Natural killer cell (primary cell): ENCODE results near the gene SLC16A6. TPM values are rescaled to one million over a fixed set of nuclear protein-coding genes. Genes with fewer than 3 reads are reported as not detected.

Source experiments
- ATAC-seq, 3 donors: fragments of 150-1000 bp in 2 of 3; fragments of 200-7000 bp in 1 of 3; cut with Tn5 transposase; 1 replicate in 1 of 3; 2 replicates in 2 of 3; pipeline ENCODE4 v1.10.0; 2021; ENCODE audit warnings: mild to moderate bottlenecking in 2 of 3, moderate library complexity in 2 of 3
- DNase-seq, 2 donors: peaks; one replicate each; pipeline versions ENCODE4 v3.0.0 to v3.0.0-alpha.2; 2013 to 2021; ENCODE audit warnings: mixed read lengths in 1 of 2
- H3K27ac ChIP-seq: one replicate; pipeline ENCODE4 v1.5.1; 2013; ENCODE audit warnings: mild to moderate bottlenecking, low read length
- H3K27me3 ChIP-seq: one replicate; pipeline ENCODE4 v1.6.1; 2013; ENCODE audit warnings: low read length; ENCODE audit not compliant: control insufficient read depth, insufficient read depth
- H3K36me3 ChIP-seq: one replicate; pipeline ENCODE4 v1.6.1; 2013; ENCODE audit warnings: low read length; ENCODE audit not compliant: control insufficient read depth, insufficient read depth
- H3K4me1 ChIP-seq: one replicate; pipeline ENCODE4 v1.6.1; 2013; ENCODE audit warnings: low read length; ENCODE audit not compliant: control insufficient read depth, insufficient read depth
- H3K4me3 ChIP-seq: one replicate; pipeline ENCODE4 v1.5.1; 2013; ENCODE audit warnings: low read length
- H3K9me3 ChIP-seq: one replicate; pipeline ENCODE4 v1.6.1; 2013; ENCODE audit warnings: low read length; ENCODE audit not compliant: control insufficient read depth, insufficient read depth
- H3K27ac Mint-ChIP-seq, 2 donors: one replicate each; pipeline ENCODE4 v1.8.0; 2022; ENCODE audit warnings: mild to moderate bottlenecking in 2 of 2, mixed read lengths in 2 of 2, moderate library complexity in 1 of 2
- H3K27me3 Mint-ChIP-seq, 2 donors: one replicate each; pipeline ENCODE4 v1.8.0; 2022; ENCODE audit warnings: low read depth in 2 of 2, mixed read lengths in 2 of 2
- H3K36me3 Mint-ChIP-seq: one replicate; pipeline ENCODE4 v1.8.0; 2022; ENCODE audit warnings: mixed read lengths
- H3K4me1 Mint-ChIP-seq, 2 donors: one replicate each; pipeline ENCODE4 v1.8.0; 2022; ENCODE audit warnings: mixed read lengths in 2 of 2
- H3K4me3 Mint-ChIP-seq: one replicate; pipeline ENCODE4 v1.8.0; 2022; ENCODE audit warnings: mild to moderate bottlenecking, moderate library complexity, mixed read lengths
- H3K9me3 Mint-ChIP-seq, 2 donors: one replicate each; pipeline ENCODE4 v1.8.0; 2022; ENCODE audit warnings: mixed read lengths in 2 of 2
- CTCF ChIP-seq: fragments of 200-600 bp; IDR thresholded peaks from one replicate; pipeline ENCODE4 v1.8.0; 2022; ENCODE audit warnings: antibody characterized with exemption
- WGBS: methylation state at CpG from one replicate; pipeline ENCODE4 v1.1.7; 2013; ENCODE audit warnings: missing lambda C conversion rate; ENCODE audit not compliant: insufficient coverage; 5-methylcytosine and 5-hydroxymethylcytosine counted together
- intact Hi-C: fragments of 100-400 bp; cut with micrococcal nuclease; formaldehyde crosslinking; loops from one replicate; pipeline ENCODE4 v1.14.2; 2022
- total RNA-seq, 4 donors: library from RNA; stranded (reverse); fragments of 120-200 nt in 1 of 4; gene quantifications; one replicate each; pipeline versions ENCODE4 v1.2.3 to v1.2.4, GENCODE V29; 2013 to 2022

Gene SLC16A6
- total RNA-seq, 3 donors from 2014 or later (not counting 1 experiment from before 2014, with no cell fraction given): 16.5 to 20.9 (median 19.4) TPM

GRCh38 chr17:68294617-68295016 is 3.7 kb upstream of the SLC16A6 start:
- no peak for TF ChIP-seq CTCF
- Histone ChIP-seq H3K9me3 (no peaks in the 10 kb centered on the region), H3K27me3 (no peaks in the 10 kb centered on the region), H3K27ac (no peak overlapping the region), H3K36me3 (no peaks in the 10 kb centered on the region), H3K4me3 (no peak overlapping the region), H3K4me1 (peaks cover 65% of the 10 kb centered on the region)
- peak overlapping the region; percentile 69 for H3K4me3 Mint-ChIP-seq
- H3K9me3 Mint-ChIP-seq: no peaks in the 10 kb centered on the region
- H3K36me3 Mint-ChIP-seq: no peaks in the 10 kb centered on the region
- H3K4me1 Mint-ChIP-seq: peaks cover 63% of the 10 kb centered on the region in 2 donors
- WGBS: 97% methylated on average over 4 of the region's 4 CpGs
- intact Hi-C loops: loop anchor here (5.0 to 10.0 kb wide), 2 partner anchors 47 to 140 kb away; partner anchors contain the start of gene AMZ2
- no peak for ATAC-seq
- no peak for DNase-seq
- no peaks in the 10 kb centered on the region for H3K27me3 Mint-ChIP-seq
- peak overlapping the region; percentile 54 to 99 for H3K27ac Mint-ChIP-seq

DNA sequence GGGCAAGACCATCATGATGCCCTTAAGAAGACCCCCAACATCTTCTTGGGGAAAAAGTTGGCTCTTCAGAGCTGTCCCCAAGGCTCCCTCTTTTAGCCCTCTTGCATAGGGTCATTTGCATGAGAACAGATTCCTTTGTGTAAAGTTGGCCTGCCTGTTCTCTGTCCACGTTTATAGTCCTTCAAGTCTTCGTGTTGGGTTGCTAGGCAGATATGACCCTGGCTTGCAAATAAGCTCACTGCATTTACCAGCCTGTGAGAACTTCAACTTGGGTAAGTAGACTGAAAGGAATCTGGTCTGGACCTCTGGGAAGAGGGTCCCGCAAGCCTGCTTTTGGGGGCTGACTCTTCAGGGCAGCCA is 3.2 kb upstream of the SLC16A6 start:
- peaks cover 69% of the 10 kb centered on the region for H3K4me1 ChIP-seq
- Mint-ChIP-seq H3K4me3 (peak overlapping the region; percentile 57), H3K27ac (peak overlapping the region; percentile 54 to 99), H3K4me1 (peaks cover 64 to 68% of the 10 kb centered on the region in 2 donors), H3K36me3 (no peaks in the 10 kb centered on the region), H3K27me3 (no peaks in the 10 kb centered on the region), H3K9me3 (no peaks in the 10 kb centered on the region)
- intact Hi-C loops: loop anchor here (5.0 to 10.0 kb wide), 2 partner anchors 47 to 141 kb away; partner anchors contain the start of gene AMZ2
- ATAC-seq (no peak), DNase-seq (no peak)
- TF ChIP-seq CTCF: no peak
- H3K27me3 ChIP-seq: no peaks in the 10 kb centered on the region
- 93% methylated on average over 3 of the region's 3 CpGs for WGBS
- no peaks in the 10 kb centered on the region for H3K9me3 ChIP-seq
- no peaks in the 10 kb centered on the region for H3K36me3 ChIP-seq
- H3K27ac ChIP-seq: no peak overlapping the region
- H3K4me3 ChIP-seq: no peak overlapping the region

DNA sequence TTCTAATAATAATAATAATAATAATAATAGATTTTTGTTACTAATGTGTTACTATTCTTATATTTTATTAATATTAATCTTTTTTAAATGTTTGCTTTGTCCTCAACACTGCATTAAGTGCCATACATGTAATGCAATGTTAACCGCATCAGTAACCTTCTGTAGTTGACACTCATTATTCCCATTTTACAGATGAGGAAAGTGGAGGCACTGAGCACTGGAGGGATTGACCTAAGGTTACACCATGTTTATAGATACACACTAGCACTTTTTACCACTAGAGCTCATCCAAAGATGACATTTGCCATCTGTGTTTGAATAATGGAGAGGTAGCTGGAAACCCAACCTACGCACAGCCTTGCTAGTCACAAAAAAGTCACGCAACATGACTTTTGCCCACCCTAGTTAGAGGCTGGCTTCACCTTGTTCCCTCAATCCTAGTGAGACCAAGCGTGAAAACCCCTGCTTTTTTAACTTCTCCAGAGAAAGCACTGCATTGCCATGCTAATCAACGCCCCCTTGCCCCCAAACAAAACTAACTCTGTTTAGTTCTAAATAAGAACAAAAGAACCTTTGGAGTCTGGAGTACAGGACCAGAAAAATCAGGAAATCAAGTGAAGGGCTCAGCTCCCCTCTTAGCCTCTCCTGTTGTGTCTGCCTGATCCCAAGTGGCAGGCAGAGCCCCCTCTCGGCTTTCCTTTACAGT is 2.7 kb upstream of the SLC16A6 start:
- 97% methylated on average over 5 of the region's 6 CpGs for WGBS
- peak overlapping the region; percentile 54 to 99 for H3K27ac Mint-ChIP-seq
- ATAC-seq (no peak), DNase-seq (no peak)
- Histone ChIP-seq H3K4me3 (no peak overlapping the region), H3K27me3 (no peaks in the 10 kb centered on the region), H3K27ac (peak overlapping the region; percentile 19), H3K36me3 (no peaks in the 10 kb centered on the region), H3K4me1 (peaks cover 74% of the 10 kb centered on the region), H3K9me3 (no peaks in the 10 kb centered on the region)
- no peaks in the 10 kb centered on the region for H3K36me3 Mint-ChIP-seq
- no peak for TF ChIP-seq CTCF
- H3K27me3 Mint-ChIP-seq: no peaks in the 10 kb centered on the region
- peak overlapping the region; percentile 57 for H3K4me3 Mint-ChIP-seq
- intact Hi-C loops: loop anchor here (5.0 to 10.0 kb wide), 2 partner anchors 46 to 141 kb away; partner anchors contain the start of gene AMZ2
- peaks cover 69 to 73% of the 10 kb centered on the region in 2 donors for H3K4me1 Mint-ChIP-seq
- H3K9me3 Mint-ChIP-seq: no peaks in the 10 kb centered on the region
